ENCODE measurements around the gene EZR.
"Not testable (repeated sequence)": the region's sequence is repeated elsewhere in the genome, so short reads cannot be mapped to it uniquely, and the experiment has no call there.

The EZR gene

DNA sequence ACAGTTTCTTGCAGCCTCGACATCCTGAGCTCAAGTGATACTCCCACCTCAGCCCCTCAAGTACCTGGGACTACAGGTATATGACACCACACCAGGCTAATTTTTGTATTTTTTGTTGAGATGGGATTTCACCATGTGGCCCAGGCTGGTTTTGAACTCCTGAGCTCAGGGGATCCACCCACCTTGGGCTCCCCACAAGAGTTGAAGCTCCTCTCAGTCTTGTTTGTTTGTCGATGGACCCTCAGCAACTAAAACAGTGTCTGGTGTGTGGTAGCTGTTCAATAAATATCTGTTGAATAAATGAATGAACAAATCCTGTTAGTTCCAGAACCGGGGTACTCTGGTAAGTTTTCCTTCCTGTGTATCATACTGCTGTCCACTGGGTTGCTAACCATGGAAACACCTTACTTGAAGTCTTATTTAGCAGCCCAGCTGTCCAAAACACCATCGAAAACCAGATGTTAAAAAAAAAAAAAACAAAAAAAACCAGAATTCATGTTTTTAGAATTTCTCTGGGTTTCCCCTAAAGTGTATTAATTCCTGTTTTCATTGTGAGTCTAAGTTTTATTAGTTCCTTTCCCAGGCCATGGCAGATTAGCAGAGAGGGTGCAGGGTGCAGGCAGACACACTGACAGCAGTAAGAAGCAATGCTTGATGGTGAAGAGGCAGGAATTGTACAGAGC lies 7.8 kb upstream of the EZR start:
- no peak for FAIRE-seq
- DNase-seq (ENCODE audit: insufficient read length, low spot score): no peak
- TF ChIP-seq, protein P1, sequence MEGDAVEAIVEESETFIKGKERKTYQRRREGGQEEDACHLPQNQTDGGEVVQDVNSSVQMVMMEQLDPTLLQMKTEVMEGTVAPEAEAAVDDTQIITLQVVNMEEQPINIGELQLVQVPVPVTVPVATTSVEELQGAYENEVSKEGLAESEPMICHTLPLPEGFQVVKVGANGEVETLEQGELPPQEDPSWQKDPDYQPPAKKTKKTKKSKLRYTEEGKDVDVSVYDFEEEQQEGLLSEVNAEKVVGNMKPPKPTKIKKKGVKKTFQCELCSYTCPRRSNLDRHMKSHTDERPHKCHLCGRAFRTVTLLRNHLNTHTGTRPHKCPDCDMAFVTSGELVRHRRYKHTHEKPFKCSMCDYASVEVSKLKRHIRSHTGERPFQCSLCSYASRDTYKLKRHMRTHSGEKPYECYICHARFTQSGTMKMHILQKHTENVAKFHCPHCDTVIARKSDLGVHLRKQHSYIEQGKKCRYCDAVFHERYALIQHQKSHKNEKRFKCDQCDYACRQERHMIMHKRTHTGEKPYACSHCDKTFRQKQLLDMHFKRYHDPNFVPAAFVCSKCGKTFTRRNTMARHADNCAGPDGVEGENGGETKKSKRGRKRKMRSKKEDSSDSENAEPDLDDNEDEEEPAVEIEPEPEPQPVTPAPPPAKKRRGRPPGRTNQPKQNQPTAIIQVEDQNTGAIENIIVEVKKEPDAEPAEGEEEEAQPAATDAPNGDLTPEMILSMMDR (IDR thresholded peaks at IDR 0.05; ENCODE audit: insufficient read depth, missing control alignments): no peak

DNA sequence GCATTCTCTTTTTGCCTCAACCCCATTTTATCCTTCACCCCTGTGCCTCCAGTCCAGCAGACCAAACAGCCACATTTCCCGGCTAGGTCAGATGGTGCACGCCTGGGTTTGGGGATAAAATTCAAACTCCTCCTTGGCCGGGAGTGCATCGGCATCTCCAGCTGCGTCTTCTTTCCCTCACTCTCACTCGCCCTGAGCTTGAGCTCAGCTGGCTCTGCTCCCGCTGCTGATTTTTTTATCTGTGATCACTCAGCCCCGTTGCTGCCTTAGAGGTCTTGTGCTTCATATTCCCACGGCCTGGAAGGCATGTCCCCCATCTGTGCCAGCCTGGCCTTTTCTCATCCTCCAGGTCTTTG lies 6.8 kb upstream of the EZR start:
- TF ChIP-seq, protein P1 (IDR thresholded peaks at IDR 0.05; ENCODE audit: insufficient read depth, missing control alignments): no peak
- FAIRE-seq (no peak), DNase-seq (ENCODE audit: insufficient read length, low spot score) (no peak)

DNA sequence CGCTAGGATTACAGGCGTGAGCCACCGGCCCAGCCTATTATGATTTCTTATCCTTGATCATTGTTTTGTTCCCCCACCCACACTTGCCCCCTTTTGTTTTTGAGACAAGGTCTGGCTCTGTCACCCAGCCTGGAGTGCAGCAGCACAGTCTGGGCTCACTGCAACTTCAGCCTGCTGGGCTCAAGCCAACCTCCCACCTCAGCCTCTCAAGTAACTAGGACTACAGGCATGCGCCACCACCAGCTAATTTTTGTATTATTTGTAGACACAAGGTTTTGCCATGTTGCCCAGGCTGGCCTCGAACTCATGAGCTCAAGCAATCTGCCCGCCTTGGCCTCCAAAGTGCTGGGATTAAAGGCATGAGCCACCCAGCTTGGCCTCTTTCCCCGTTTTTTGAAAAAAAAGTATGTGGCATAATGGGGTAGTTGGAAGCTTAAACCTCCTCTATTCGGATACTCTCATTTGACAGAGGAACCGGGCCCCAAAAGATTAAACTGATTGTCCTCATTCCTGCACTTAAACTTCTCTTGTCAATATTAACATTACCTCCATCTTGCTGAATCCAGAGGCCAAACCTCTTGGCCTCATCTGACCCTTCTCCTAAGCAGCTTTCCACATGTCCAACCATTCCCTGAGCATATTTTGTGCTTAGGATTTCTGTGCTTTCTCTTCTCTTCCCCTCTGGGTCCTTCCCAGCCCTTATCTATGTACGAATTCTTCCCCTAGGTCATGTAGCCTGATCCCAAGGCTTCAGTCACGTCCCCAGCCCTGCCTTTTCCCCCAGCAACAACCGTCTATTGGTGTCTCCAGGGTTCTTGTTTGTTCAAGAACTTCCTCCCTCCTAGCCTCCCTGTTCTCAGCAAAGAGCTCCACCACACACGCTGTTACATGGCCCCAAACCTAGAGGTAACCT lies 6.1 kb upstream of the EZR start:
- FAIRE-seq: no peak
- TF ChIP-seq, protein P1 (IDR thresholded peaks at IDR 0.05; ENCODE audit: insufficient read depth, missing control alignments): no peak
- no peak for DNase-seq (ENCODE audit: insufficient read length, low spot score)

DNA sequence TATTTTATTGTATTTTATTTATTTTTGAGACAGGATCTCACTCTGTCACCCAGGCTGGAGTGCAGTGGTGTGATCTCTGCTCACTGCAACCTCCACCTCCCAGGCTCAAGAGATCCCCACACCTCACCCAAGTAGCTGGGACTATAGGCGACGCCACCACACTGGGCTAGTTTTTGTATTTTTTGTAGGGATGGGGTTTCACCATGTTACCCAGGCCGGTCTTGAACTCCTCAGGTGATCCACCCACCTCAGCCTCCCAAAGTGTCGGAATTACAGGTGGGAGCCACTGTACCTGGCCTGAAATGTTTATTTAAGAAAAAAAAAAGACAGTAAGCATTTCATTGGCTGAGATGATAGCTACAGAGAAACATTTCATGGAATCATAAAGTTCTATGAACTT lies 4.4 kb upstream of the EZR start:
- not testable (repeated sequence) for DNase-seq (ENCODE audit: insufficient read length, low spot score); FAIRE-seq

DNA sequence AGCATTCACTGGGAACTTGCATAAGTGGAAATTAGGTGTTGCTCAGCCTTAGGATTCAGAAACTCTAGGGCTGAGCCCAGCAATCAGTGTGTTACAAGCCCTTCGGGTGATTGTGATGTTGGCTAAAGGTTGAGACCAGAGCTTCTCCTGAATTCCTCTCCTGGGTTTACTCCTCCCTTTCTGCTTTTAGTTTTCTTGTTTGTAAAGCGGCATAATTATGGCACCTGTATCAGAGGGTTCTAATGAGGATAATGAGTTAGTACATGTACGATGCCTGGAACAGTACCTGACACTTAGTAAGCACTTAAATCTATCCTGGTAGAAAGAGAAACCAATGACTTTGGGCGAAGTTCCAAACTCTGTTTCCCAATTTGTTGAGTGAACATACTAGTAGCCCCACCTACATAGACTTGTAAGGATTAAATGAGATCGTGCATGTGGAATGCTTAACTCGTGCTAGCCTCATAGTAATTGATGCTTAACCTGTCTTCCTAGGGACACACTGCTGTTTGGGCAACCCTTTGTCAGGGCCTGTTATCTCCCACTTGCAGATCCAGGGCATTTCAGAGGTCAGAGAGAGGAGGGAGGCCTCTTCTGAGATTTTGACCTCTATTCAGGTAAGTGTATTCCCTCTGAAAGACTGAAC lies 932 bp upstream of the EZR start:
- no peak for FAIRE-seq
- no peak for DNase-seq (ENCODE audit: insufficient read length, low spot score)

DNA sequence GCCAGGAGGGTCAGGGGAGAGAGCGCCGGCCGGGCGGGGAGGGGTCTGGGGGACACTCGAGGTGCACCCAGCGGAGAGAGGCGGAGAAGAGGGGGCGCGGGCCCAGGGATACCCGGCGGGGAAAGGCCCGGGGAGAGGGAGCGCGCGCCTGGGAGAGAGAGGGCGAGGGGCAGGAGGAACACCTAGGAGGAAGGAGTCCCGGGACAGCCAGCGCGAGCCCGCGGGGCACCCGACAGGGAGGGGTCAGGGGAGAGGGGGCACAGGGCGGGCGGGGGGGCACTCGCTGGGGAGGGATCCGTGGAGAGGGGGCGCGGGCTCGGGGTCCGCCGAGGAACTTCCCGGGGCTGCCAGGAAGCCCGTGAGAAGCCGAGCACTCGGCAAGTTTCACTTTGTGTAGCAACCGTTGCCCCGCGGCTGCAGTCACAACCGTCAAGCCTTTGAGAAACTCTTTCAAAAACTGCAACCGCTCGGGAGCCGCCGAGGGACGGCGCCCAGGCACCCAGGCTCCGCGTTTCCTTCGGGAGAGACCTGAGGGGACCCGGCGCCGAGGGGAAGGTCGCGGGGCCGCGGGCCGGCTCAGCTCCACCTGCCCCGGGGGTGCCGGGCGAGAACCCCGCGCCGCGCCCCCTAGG lies 471 bp downstream of the EZR start:
- DNase-seq (ENCODE audit: insufficient read length, low spot score) (peak; percentile 28), FAIRE-seq (no peak)
- TF ChIP-seq, protein P1 (IDR thresholded peaks at IDR 0.05; ENCODE audit: insufficient read depth, missing control alignments): no peak

More for the DNA sequence above, 932 bp upstream of the EZR start:
- TF ChIP-seq, protein P1 (IDR thresholded peaks at IDR 0.05; ENCODE audit: insufficient read depth, missing control alignments): no peak

Measured in D721Med (cell line).